Transverse colon (tissue), 4 donors: ENCODE data around the gene PACSIN2. TPM values are rescaled to one million over a fixed set of nuclear protein-coding genes. Genes with fewer than 3 reads are reported as not detected.

Source experiments
- DNase-seq: peaks from one replicate; pipeline ENCODE4 v3.0.0-alpha.2; 2019
- H3K27ac ChIP-seq, 4 donors: fragments of 200-600 bp; sonication (generic); 2 replicates each; pipeline ENCODE4 v1.5.1; 2016 to 2018; ENCODE audit warnings: inconsistent platforms in 4 of 4
- H3K27me3 ChIP-seq: fragments of 200-600 bp; sonication (generic); 2 replicates; pipeline ENCODE4 v1.5.1; 2017; ENCODE audit warnings: inconsistent platforms
- H3K36me3 ChIP-seq, 4 donors: fragments of 200-600 bp; sonication (generic); 2 replicates each; pipeline ENCODE4 v1.5.1; 2017 to 2019; ENCODE audit warnings: inconsistent platforms in 4 of 4
- H3K4me1 ChIP-seq, 4 donors: fragments of 200-600 bp; sonication (generic); 2 replicates each; pipeline ENCODE4 v1.5.1; 2017 to 2020; ENCODE audit warnings: inconsistent platforms in 4 of 4
- H3K4me3 ChIP-seq, 4 donors: fragments of 200-600 bp; sonication (generic); 1 replicate in 1 of 4; 2 replicates in 3 of 4; pipeline versions ENCODE4 v1.5.1 to v1.6.1; 2017 to 2019; ENCODE audit warnings: inconsistent platforms in 4 of 4
- H3K9me3 ChIP-seq, 2 donors: fragments of 200-600 bp; sonication (generic); 2 replicates each; pipeline ENCODE4 v1.5.1; 2017 to 2019; ENCODE audit warnings: inconsistent platforms in 2 of 2
- CTCF ChIP-seq, 5 experiments: fragments of 200-600 bp in 3 of 5; fragments of 450-650 bp in 2 of 5; sonication (generic) in 3 of 5; IDR thresholded peaks; 1 replicate in 2 of 5; 2 replicates in 3 of 5; pipeline ENCODE4 v1.5.1; 2016 to 2017; ENCODE audit warnings: antibody characterized with exemption in 5 of 5, inconsistent platforms in 3 of 5, mild to moderate bottlenecking in 2 of 5, moderate library complexity in 1 of 5
- EP300 ChIP-seq: sonication (generic); formaldehyde crosslinking; IDR thresholded peaks from one replicate; pipeline ENCODE4 v1.6.1; 2017; ENCODE audit warnings: antibody characterized with exemption, low read depth
- POLR2A ChIP-seq: fragments of 450-650 bp; IDR thresholded peaks from one replicate; pipeline ENCODE4 v1.6.1; 2016; ENCODE audit warnings: antibody characterized with exemption, mild to moderate bottlenecking, moderate library complexity
- POLR2AphosphoS5 ChIP-seq, 3 donors: sonication (generic); formaldehyde crosslinking; IDR thresholded peaks; one replicate each; pipeline ENCODE4 v1.6.1; 2016; ENCODE audit warnings: antibody characterized with exemption in 3 of 3
- WGBS, 2 donors: methylation state at CpG; one replicate each; pipeline ENCODE4 v1.1.5; 2018; ENCODE audit warnings: low coverage in 1 of 2; 5-methylcytosine and 5-hydroxymethylcytosine counted together
- in situ Hi-C, 4 donors: fragments of 200-750 bp; cut with MboI; loops; one replicate each; pipeline versions ENCODE4 v1.15.0 to v1.15.1; 2017; ENCODE audit warnings: low sequenced_read_pairs in 3 of 4, low pct_ligation_motif_present in 1 of 4, low pct_unique_long_range_greater_than_20kb in 1 of 4
- intact Hi-C: fragments of 100-400 bp; cut with DNase I; formaldehyde crosslinking; loops from one replicate; pipeline ENCODE4 v1.15.1; 2023; ENCODE audit warnings: low total_unique reads
- total RNA-seq, 4 donors: library from RNA; depleted of rRNA; stranded (reverse); fragments of >200 nt; gene quantifications; one replicate each; pipeline ENCODE4 v1.1.0, GENCODE V29; 2016

PACSIN2 gene
- total RNA-seq, 4 donors from 2014 or later: 53.9 to 250 (median 198) TPM

GRCh38 chr22:43038325-43038724, 23.4 kb upstream of the PACSIN2 start:
- intact Hi-C loops: no loop called here
- Histone ChIP-seq H3K4me1 (peaks cover 0 to 7% (median 5%) of the 10 kb centered on the region in 4 donors), H3K4me3 (no peak overlapping the region), H3K27ac (no peak overlapping the region), H3K36me3 (no peaks in the 10 kb centered on the region), H3K9me3 (no peaks in the 10 kb centered on the region), H3K27me3 (no peaks in the 10 kb centered on the region)
- 88 to 92% methylated on average over 4 to 15 of the region's 15 CpGs for WGBS, 2 donors
- DNase-seq: no peak
- in situ Hi-C loops: loop anchor here in 3 of 4 donors (10.0 to 25.0 kb wide), 4 partner anchors 154 to 376 kb away; partner anchors contain the start of gene ARFGAP3 (in 1 of the 3)
- TF ChIP-seq EP300 (no peak), POLR2A (no peak), POLR2AphosphoS5 (IDR thresholded peaks at IDR 0.05) (no peak), CTCF (IDR thresholded peaks at IDR 0.05) (no peak)

- in situ Hi-C loops: loop anchor here in 3 of 4 donors (10.0 to 25.0 kb wide), 4 partner anchors 152 to 374 kb away; partner anchors contain the start of gene ARFGAP3 (in 1 of the 3)
- TF ChIP-seq CTCF (IDR thresholded peaks at IDR 0.05) (no peak), POLR2AphosphoS5 (IDR thresholded peaks at IDR 0.05) (peak in 2 of 3 donors; percentile 46 to 61)
- Histone ChIP-seq H3K4me1 (peaks cover 0 to 9% (median 5%) of the 10 kb centered on the region in 4 donors), H3K27ac (peak overlapping the region in 2 of 4 donors; percentile 20 to 37), H3K36me3 (no peaks in the 10 kb centered on the region), H3K4me3 (no peak overlapping the region), H3K27me3 (no peaks in the 10 kb centered on the region), H3K9me3 (no peaks in the 10 kb centered on the region)
- DNase-seq: no peak
- WGBS, 2 donors: 53 to 73% methylated on average over 9 to 19 of the region's 19 CpGs
- intact Hi-C loops: no loop called here
Measured at GRCh38 chr22:43036282-43036829, 21.4 kb upstream of the PACSIN2 start.

GRCh38 chr22:43035250-43035649, 20.3 kb upstream of the PACSIN2 start:
- Histone ChIP-seq H3K27me3 (no peaks in the 10 kb centered on the region), H3K27ac (no peak overlapping the region), H3K4me1 (peaks cover 0 to 9% (median 5%) of the 10 kb centered on the region in 4 donors), H3K9me3 (no peaks in the 10 kb centered on the region), H3K4me3 (no peak overlapping the region), H3K36me3 (no peaks in the 10 kb centered on the region)
- intact Hi-C loops: no loop called here
- no peak for TF ChIP-seq CTCF (IDR thresholded peaks at IDR 0.05)
- no peak for TF ChIP-seq POLR2A
- TF ChIP-seq EP300: no peak
- TF ChIP-seq POLR2AphosphoS5 (IDR thresholded peaks at IDR 0.05): no peak
- 94% methylated on average over 9 of the region's 9 CpGs; no CpG with 5 or more reads in 1 of the 2 donors for WGBS, 2 donors
- in situ Hi-C loops: loop anchor here in 3 of 4 donors (10.0 to 25.0 kb wide), 4 partner anchors 150 to 373 kb away; partner anchors contain the start of gene ARFGAP3 (in 1 of the 3)
- DNase-seq: no peak

GRCh38 chr22:43031617-43032016, 16.7 kb upstream of the PACSIN2 start:
- intact Hi-C loops: loop anchor here (5.0 kb wide), 1 partner anchor 164 kb away; no protein-coding TSS in a partner anchor
- in situ Hi-C loops: loop anchor here in 3 of 4 donors (10.0 to 25.0 kb wide), 4 partner anchors 147 to 369 kb away; partner anchors contain the start of gene ARFGAP3 (in 1 of the 3)
- 69 to 100% methylated on average over 1 to 3 of the region's 3 CpGs for WGBS, 2 donors
- DNase-seq: no peak
- TF ChIP-seq POLR2A: no peak
- no peak for TF ChIP-seq EP300
- TF ChIP-seq POLR2AphosphoS5 (IDR thresholded peaks at IDR 0.05): no peak
- TF ChIP-seq CTCF (IDR thresholded peaks at IDR 0.05): no peak
- Histone ChIP-seq H3K9me3 (no peaks in the 10 kb centered on the region), H3K27ac (no peak overlapping the region), H3K4me3 (no peak overlapping the region), H3K27me3 (no peaks in the 10 kb centered on the region), H3K36me3 (no peaks in the 10 kb centered on the region), H3K4me1 (peaks cover 0 to 12% (median 5%) of the 10 kb centered on the region in 4 donors)
